ENCODE data around the gene LGR5. TPM values are rescaled to one million over a fixed set of nuclear protein-coding genes. Genes with fewer than 3 reads are reported as not detected.

The LGR5 gene
- total RNA-seq, 4 donors from 2014 or later, result 8.7 to 40.1 (median 24.3) TPM

- in situ Hi-C loops (cut with MboI; ENCODE audit: low sequenced_read_pairs in 4 of 4), result no loop called here
These were observed 29.7 kb downstream of the LGR5 start for GRCh38 chr12:71469258-71469750.

GRCh38 chr12:71472441-71472911 lies 32.9 kb downstream of the LGR5 start:
- in situ Hi-C loops (cut with MboI; ENCODE audit: low sequenced_read_pairs in 4 of 4) (no loop called here), intact Hi-C loops (cut with DNase I; ENCODE audit: low total_unique reads) (no loop called here)

More at GRCh38 chr12:71469258-71469750, 29.7 kb downstream of the LGR5 start:
- Histone ChIP-seq H3K4me3 (no peak overlapping the region), H3K4me1 (peaks cover 4 to 5% of the 10 kb centered on the region in 2 donors), H3K27ac (peak overlapping the region; percentile 5 to 36 (median 23)), H3K36me3 (no peaks in the 10 kb centered on the region), H3K27me3 (no peaks in the 10 kb centered on the region), H3K9me3 (no peaks in the 10 kb centered on the region)
- TF ChIP-seq CTCF (IDR thresholded peaks at IDR 0.05 in 4 of 5, conservative IDR thresholded peaks at IDR 0.05 in 1 of 5), result no peak
- TF ChIP-seq POLR2A (IDR thresholded peaks at IDR 0.05), result no peak
- intact Hi-C loops (cut with DNase I; ENCODE audit: low total_unique reads), result no loop called here
- no peak for ATAC-seq
- peak in 1 of 2 donors; percentile 29 for DNase-seq

GRCh38 chr12:71474791-71475190 lies 35.2 kb downstream of the LGR5 start:
- ATAC-seq, result no peak
- peak overlapping the region; percentile 80 to 93 (median 84) for H3K27ac ChIP-seq
- no peak for TF ChIP-seq POLR2A (IDR thresholded peaks at IDR 0.05)
- no peak for TF ChIP-seq CTCF (IDR thresholded peaks at IDR 0.05 in 4 of 5, conservative IDR thresholded peaks at IDR 0.05 in 1 of 5)

More at GRCh38 chr12:71472441-71472911, 32.9 kb downstream of the LGR5 start:
- TF ChIP-seq POLR2A (IDR thresholded peaks at IDR 0.05) (no peak), CTCF (IDR thresholded peaks at IDR 0.05 in 4 of 5, conservative IDR thresholded peaks at IDR 0.05 in 1 of 5) (no peak)
- ATAC-seq (no peak), DNase-seq (no peak)
- H3K27ac ChIP-seq, result peak overlapping the region; percentile 22 to 93 (median 56)
- H3K4me1 ChIP-seq, result peaks cover 25 to 33% of the 10 kb centered on the region in 2 donors
- no peaks in the 10 kb centered on the region for H3K36me3 ChIP-seq
- no peak overlapping the region for H3K4me3 ChIP-seq
- no peaks in the 10 kb centered on the region for H3K9me3 ChIP-seq
- no peaks in the 10 kb centered on the region for H3K27me3 ChIP-seq

GRCh38 chr12:71475280-71475679 lies 35.7 kb downstream of the LGR5 start:
- TF ChIP-seq CTCF (IDR thresholded peaks at IDR 0.05 in 4 of 5, conservative IDR thresholded peaks at IDR 0.05 in 1 of 5), result no peak
- TF ChIP-seq POLR2A (IDR thresholded peaks at IDR 0.05), result peak in 1 of 2 donors; percentile 28
- peak; percentile 71 to 83 for DNase-seq
- H3K27me3 ChIP-seq, result no peaks in the 10 kb centered on the region
- H3K4me1 ChIP-seq, result peaks cover 31 to 37% of the 10 kb centered on the region in 2 donors
- no peaks in the 10 kb centered on the region for H3K36me3 ChIP-seq
- ATAC-seq, result peak; percentile 92 to 97
- peak overlapping the region; percentile 2 to 28 (median 18) for H3K4me3 ChIP-seq
- in situ Hi-C loops (cut with MboI; ENCODE audit: low sequenced_read_pairs in 4 of 4) (no loop called here), intact Hi-C loops (cut with DNase I; ENCODE audit: low total_unique reads) (no loop called here)
- H3K9me3 ChIP-seq, result no peaks in the 10 kb centered on the region
- peak overlapping the region; percentile 80 to 93 (median 84) for H3K27ac ChIP-seq

More at GRCh38 chr12:71474791-71475190, 35.2 kb downstream of the LGR5 start:
- Histone ChIP-seq H3K4me3 (peak overlapping the region; percentile 2 to 28 (median 18)), H3K36me3 (no peaks in the 10 kb centered on the region), H3K4me1 (peaks cover 31 to 37% of the 10 kb centered on the region in 2 donors), H3K27me3 (no peaks in the 10 kb centered on the region), H3K9me3 (no peaks in the 10 kb centered on the region)
- DNase-seq, result no peak
- intact Hi-C loops (cut with DNase I; ENCODE audit: low total_unique reads), result no loop called here
- in situ Hi-C loops (cut with MboI; ENCODE audit: low sequenced_read_pairs in 4 of 4), result no loop called here
